Measurements from ENCODE around the gene CDH24. TPM values are rescaled to one million over a fixed set of nuclear protein-coding genes. Genes with fewer than 3 reads are reported as not detected.
A peak's percentile ranks its signal among the peaks of the same experiment; 100 is the strongest.

CDH24 gene
- total RNA-seq, 1 donor from 2014 or later, result 1.3 TPM

DNA sequence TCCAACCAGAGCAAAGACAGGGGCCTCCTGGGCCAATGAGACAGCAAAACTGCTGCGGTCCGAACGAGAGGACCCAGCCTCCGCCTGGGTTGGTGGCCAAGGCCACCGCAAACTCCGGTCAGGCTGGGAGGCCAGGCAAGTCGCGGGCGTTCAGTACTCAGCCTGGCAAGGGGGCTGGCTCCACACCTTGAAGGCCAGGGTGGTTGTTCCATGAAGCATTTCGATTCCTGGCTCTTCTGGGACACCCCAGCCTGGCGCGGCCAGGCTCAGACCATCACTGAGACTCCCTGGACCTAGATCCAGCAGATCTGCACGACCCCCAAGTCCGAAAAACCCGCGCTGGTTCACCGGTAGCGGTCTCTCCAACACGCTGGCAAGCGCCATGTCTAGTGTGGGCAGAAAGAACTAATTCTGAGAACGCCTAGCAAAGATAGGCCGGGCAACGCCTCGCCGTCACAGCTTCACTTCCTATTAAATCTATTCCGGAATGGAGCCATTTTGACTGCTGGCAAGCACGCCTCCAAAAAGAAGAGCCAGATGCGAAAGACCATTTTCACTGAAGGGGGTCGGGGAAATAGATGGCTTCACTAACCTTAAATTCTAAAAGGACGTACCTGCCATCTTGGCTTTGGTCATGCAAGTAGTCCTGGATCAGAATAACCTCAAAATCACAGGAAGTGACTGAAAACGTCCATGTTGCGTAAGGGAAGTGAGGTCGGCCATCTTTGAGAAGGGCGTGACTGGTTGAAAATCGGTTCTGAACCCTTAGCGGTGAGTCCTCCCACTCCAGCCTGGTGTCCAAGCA is 22.6 kb downstream of the CDH24 start, which contains the start of gene PSMB5:
TSS of gene PSMB5 (minus strand) at position 403 of the 805 bp plus-strand sequence. CDS start at position 384, 19 bp downstream.
- DNase-seq, result peak; percentile 67
- intact Hi-C loops (cut with micrococcal nuclease), result loop anchor here (1.0 to 2.0 kb wide), 9 partner anchors 24 to 268 kb away; partner anchors contain the start of genes ACIN1, C14orf119, HAUS4 and OXA1L
- H3K4me1 Mint-ChIP-seq, result peaks cover 29% of the 10 kb centered on the region
- TF ChIP-seq, protein P1, sequence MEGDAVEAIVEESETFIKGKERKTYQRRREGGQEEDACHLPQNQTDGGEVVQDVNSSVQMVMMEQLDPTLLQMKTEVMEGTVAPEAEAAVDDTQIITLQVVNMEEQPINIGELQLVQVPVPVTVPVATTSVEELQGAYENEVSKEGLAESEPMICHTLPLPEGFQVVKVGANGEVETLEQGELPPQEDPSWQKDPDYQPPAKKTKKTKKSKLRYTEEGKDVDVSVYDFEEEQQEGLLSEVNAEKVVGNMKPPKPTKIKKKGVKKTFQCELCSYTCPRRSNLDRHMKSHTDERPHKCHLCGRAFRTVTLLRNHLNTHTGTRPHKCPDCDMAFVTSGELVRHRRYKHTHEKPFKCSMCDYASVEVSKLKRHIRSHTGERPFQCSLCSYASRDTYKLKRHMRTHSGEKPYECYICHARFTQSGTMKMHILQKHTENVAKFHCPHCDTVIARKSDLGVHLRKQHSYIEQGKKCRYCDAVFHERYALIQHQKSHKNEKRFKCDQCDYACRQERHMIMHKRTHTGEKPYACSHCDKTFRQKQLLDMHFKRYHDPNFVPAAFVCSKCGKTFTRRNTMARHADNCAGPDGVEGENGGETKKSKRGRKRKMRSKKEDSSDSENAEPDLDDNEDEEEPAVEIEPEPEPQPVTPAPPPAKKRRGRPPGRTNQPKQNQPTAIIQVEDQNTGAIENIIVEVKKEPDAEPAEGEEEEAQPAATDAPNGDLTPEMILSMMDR (IDR thresholded peaks at IDR 0.05), result no peak
- no peaks in the 10 kb centered on the region for H3K9me3 Mint-ChIP-seq
- ATAC-seq (ENCODE audit: low read depth), result peak; percentile 93
- ChIA-PET POLR2A (interaction anchor here (0.5 to 1.6 kb wide), 14 partner anchors 11 to 478 kb away, joined by 3 to 10 read pairs (median 4); partner anchors contain the start of genes CDH24 and PRMT5), CTCF (interaction anchor here (0.8 to 2.1 kb wide), 3 partner anchors 11 to 464 kb away, joined by 3 to 6 read pairs (median 3); no protein-coding TSS in a partner anchor)
- peak within 1 kb of the TSS; percentile 96 for H3K27ac Mint-ChIP-seq
- H3K27me3 Mint-ChIP-seq, result no peaks in the 10 kb centered on the region
- peaks cover 32% of the 10 kb centered on the region for H3K36me3 Mint-ChIP-seq (ENCODE audit: low read depth)
- peak within 1 kb of the TSS; percentile 84 for H3K4me3 Mint-ChIP-seq

DNA sequence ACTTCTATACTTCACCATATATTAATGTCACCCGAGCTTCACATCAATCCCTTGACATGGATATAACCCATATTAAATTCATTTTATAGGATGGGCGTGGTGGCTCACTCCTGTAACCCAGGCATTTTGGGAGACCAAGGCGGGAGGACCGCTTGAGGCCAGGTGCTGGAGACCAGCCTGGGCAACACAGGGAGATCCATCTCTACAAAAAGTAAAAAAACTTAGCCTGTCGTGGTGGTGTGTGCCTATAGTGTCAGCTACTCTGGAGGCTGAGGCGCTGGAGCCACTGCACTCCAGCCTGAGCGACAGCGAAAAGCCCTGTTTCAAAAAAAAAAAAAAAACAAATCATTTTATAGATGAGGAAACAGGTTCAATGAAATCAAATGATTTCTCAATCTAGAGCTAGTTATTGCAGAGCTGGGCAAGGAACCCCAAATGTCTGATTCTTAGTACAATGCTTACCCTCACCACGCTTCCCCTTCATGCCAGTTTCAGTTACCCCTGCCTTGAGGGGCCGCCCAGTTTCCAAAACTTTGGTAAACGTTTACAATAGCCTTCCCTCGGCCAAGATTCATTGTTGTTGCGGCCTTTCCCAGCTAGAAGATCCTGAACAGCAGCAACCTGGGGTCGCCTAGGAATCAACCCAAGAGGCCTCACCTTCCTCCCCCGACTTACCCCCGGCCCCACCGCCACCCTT is 23.4 kb downstream of the CDH24 start:
- H3K4me1 Mint-ChIP-seq, result peaks cover 34% of the 10 kb centered on the region
- intact Hi-C loops (cut with micrococcal nuclease), result loop anchor here (1.0 to 2.0 kb wide), 5 partner anchors 27 to 268 kb away; partner anchors contain the start of genes ACIN1, C14orf119, HAUS4 and OXA1L
- POLR2A ChIA-PET, result interaction anchor here (0.6 to 2.2 kb wide), 13 partner anchors 10 to 477 kb away, joined by 3 to 11 read pairs (median 4); partner anchors contain the start of genes CDH24 and PRMT5

DNA sequence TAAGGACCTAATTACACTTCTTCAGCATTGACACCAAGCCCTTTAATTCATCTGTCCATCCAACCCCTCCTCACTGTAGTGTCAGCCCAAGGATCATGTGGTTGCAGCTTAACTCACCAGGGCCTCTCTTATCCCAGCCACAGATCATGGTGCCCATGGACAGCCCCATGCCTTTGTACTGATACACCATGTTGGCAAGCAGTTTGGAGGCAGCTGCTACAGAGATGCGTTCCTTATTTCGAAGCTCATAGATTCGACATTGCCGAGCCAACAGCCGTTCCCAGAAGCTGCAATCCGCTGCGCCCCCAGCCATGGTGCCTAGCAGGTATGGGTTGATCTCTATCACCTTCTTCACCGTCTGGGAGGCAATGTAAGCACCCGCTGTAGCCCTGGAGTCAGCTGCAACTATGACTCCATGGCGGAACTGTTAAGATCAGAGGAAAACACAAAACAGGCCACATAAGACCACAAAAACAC is 24.0 kb downstream of the CDH24 start:
- peak overlapping the region; percentile 96 for H3K27ac Mint-ChIP-seq
- TF ChIP-seq, protein P1 (IDR thresholded peaks at IDR 0.05), result no peak
- intact Hi-C loops (cut with micrococcal nuclease), result no loop called here
- ATAC-seq (ENCODE audit: low read depth) (no peak), DNase-seq (no peak)
- no peaks in the 10 kb centered on the region for H3K9me3 Mint-ChIP-seq
- ChIA-PET POLR2A (interaction anchor here (2.2 kb wide), 1 partner anchor 26 kb away, joined by 11 read pairs; no protein-coding TSS in a partner anchor), CTCF (interaction anchor here (0.8 to 2.1 kb wide), 3 partner anchors 25 to 47 kb away, joined by 3 to 6 read pairs (median 4); no protein-coding TSS in a partner anchor)
- no peaks in the 10 kb centered on the region for H3K27me3 Mint-ChIP-seq
- H3K4me1 Mint-ChIP-seq, result peaks cover 38% of the 10 kb centered on the region
- H3K4me3 Mint-ChIP-seq, result peak overlapping the region; percentile 84
- peaks cover 43% of the 10 kb centered on the region for H3K36me3 Mint-ChIP-seq (ENCODE audit: low read depth)

More for the DNA sequence above, 23.4 kb downstream of the CDH24 start:
- ATAC-seq (ENCODE audit: low read depth) (peak; percentile 1), DNase-seq (no peak)
- Mint-ChIP-seq H3K36me3 (ENCODE audit: low read depth) (peaks cover 38% of the 10 kb centered on the region), H3K27me3 (no peaks in the 10 kb centered on the region), H3K4me3 (peak overlapping the region; percentile 84), H3K27ac (peak overlapping the region; percentile 96), H3K9me3 (no peaks in the 10 kb centered on the region)
- TF ChIP-seq, protein P1 (IDR thresholded peaks at IDR 0.05), result no peak
- CTCF ChIA-PET, result interaction anchor here (0.8 to 2.1 kb wide), 4 partner anchors 24 to 463 kb away, joined by 3 to 6 read pairs (median 4); no protein-coding TSS in a partner anchor

DNA sequence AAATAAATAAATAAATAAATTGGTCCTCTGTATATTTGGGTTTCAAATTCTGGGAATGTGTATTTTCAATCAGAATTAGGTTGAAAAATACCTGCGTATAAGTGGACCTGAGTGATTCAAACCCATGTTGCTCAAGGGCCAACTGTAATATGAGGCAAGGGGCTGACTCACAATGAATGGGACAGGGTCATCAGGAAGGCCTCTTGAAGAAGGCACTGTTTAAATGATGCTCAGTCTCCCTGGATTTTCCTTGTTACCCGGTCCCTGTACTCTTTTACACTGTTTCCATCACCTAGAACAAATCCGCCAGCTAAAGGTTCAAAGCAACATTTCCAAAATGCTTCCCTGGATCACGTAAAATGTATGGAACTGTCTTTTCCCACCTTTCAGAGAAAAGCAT is 26.4 kb downstream of the CDH24 start:
- DNase-seq (no peak), ATAC-seq (ENCODE audit: low read depth) (no peak)
- Mint-ChIP-seq H3K27ac (no peak overlapping the region), H3K4me1 (peaks cover 38% of the 10 kb centered on the region), H3K9me3 (no peaks in the 10 kb centered on the region), H3K4me3 (no peak overlapping the region), H3K27me3 (no peaks in the 10 kb centered on the region), H3K36me3 (ENCODE audit: low read depth) (peaks cover 56% of the 10 kb centered on the region)
- intact Hi-C loops (cut with micrococcal nuclease), result no loop called here
- ChIA-PET CTCF (interaction anchor here (1.0 kb wide), 1 partner anchor 38 kb away, joined by 3 read pairs; no protein-coding TSS in a partner anchor), POLR2A (interaction anchor here (0.7 kb wide), 2 partner anchors 23 to 168 kb away, joined by 3 to 6 read pairs; no protein-coding TSS in a partner anchor)
- TF ChIP-seq, protein P1 (IDR thresholded peaks at IDR 0.05), result no peak

All from activated B cell treated with CpG ODN at 0.5 μM for 24 hours (primary cell).